H9 (cell line): ENCODE measurements around the gene USP3. TPM values are rescaled to one million over a fixed set of nuclear protein-coding genes. Genes with fewer than 3 reads are reported as not detected.

Source experiments
- DNase-seq: peaks from one replicate; pipeline ENCODE4 v3.0.0-alpha.2; 2017
- H2AFZ ChIP-seq: one replicate; pipeline ENCODE4 v1.6.1; 2013; ENCODE audit warnings: mild to moderate bottlenecking, low read length, control low read depth, moderate library complexity
- H2AK5ac ChIP-seq: 2 replicates; pipeline ENCODE4 v1.6.1; 2013; ENCODE audit warnings: low read length, control low read depth, mixed read lengths; ENCODE audit not compliant: insufficient read length
- H2BK120ac ChIP-seq: one replicate; pipeline ENCODE4 v1.6.1; 2013; ENCODE audit warnings: low read depth, mild to moderate bottlenecking, low read length, control low read depth, inconsistent platforms; ENCODE audit not compliant: poor library complexity, severe bottlenecking
- H2BK12ac ChIP-seq: 2 replicates; pipeline ENCODE4 v1.6.1; 2013; ENCODE audit warnings: low read length, control low read depth, mixed read lengths, low read depth; ENCODE audit not compliant: insufficient read length
- H2BK15ac ChIP-seq: 2 replicates; pipeline ENCODE4 v1.6.1; 2013; ENCODE audit warnings: low read depth, low read length, control low read depth
- H2BK20ac ChIP-seq: one replicate; pipeline ENCODE4 v1.6.1; 2013; ENCODE audit warnings: low read depth, mild to moderate bottlenecking, low read length, control low read depth, inconsistent platforms; ENCODE audit not compliant: poor library complexity, severe bottlenecking
- H2BK5ac ChIP-seq: 2 replicates; pipeline ENCODE4 v1.6.1; 2013; ENCODE audit warnings: low read length, control low read depth, mixed read lengths; ENCODE audit not compliant: insufficient read length
- H3K14ac ChIP-seq: 2 replicates; pipeline ENCODE4 v1.6.1; 2013; ENCODE audit warnings: low read length, control low read depth; ENCODE audit not compliant: insufficient read depth
- H3K18ac ChIP-seq: 2 replicates; pipeline ENCODE4 v1.6.1; 2013; ENCODE audit warnings: low read depth, mild to moderate bottlenecking, mixed read lengths, low read length, control low read depth; ENCODE audit not compliant: insufficient read length
- H3K23ac ChIP-seq: 2 replicates; pipeline ENCODE4 v1.6.1; 2013; ENCODE audit warnings: low read length, control low read depth, mixed read lengths, low read depth; ENCODE audit not compliant: insufficient read length
- H3K23me2 ChIP-seq: 2 replicates; pipeline ENCODE4 v1.6.1; 2013; ENCODE audit warnings: low read depth, mild to moderate bottlenecking, mixed read lengths, low read length, control low read depth; ENCODE audit not compliant: insufficient read length, poor library complexity, severe bottlenecking
- H3K27ac ChIP-seq: 2 replicates; pipeline ENCODE4 v1.5.1; 2013; ENCODE audit warnings: low read length, control low read depth, mixed read lengths, low read depth; ENCODE audit not compliant: insufficient read length
- H3K27me3 ChIP-seq: 2 replicates; pipeline ENCODE4 v1.6.1; 2013; ENCODE audit warnings: low read length, control low read depth, inconsistent platforms; ENCODE audit not compliant: insufficient read depth
- H3K4ac ChIP-seq: 2 replicates; pipeline ENCODE4 v1.6.1; 2013; ENCODE audit warnings: low read depth, mild to moderate bottlenecking, control low read depth, inconsistent platforms, low read length, moderate library complexity
- H3K4me1 ChIP-seq: 2 replicates; pipeline ENCODE4 v1.6.1; 2013; ENCODE audit warnings: low read length, control low read depth, inconsistent platforms; ENCODE audit not compliant: insufficient read depth
- H3K4me2 ChIP-seq: 2 replicates; pipeline ENCODE4 v1.6.1; 2013; ENCODE audit warnings: low read length, control low read depth, mixed read lengths; ENCODE audit not compliant: insufficient read length, insufficient read depth
- H3K56ac ChIP-seq: 2 replicates; pipeline ENCODE4 v1.6.1; 2013; ENCODE audit warnings: low read depth, mild to moderate bottlenecking, mixed read lengths, low read length, control low read depth; ENCODE audit not compliant: insufficient read length
- H3K79me1 ChIP-seq: 2 replicates; pipeline ENCODE4 v1.6.1; 2013; ENCODE audit warnings: low read depth, mild to moderate bottlenecking, moderate library complexity, low read length, control low read depth, inconsistent platforms; ENCODE audit not compliant: insufficient read depth, poor library complexity, severe bottlenecking
- H3K79me2 ChIP-seq: 2 replicates; pipeline ENCODE4 v1.6.1; 2013; ENCODE audit warnings: low read length, control low read depth, inconsistent platforms; ENCODE audit not compliant: insufficient read depth
- H3K9ac ChIP-seq: 2 replicates; pipeline ENCODE4 v1.6.1; 2013; ENCODE audit warnings: low read length, control low read depth, mixed read lengths; ENCODE audit not compliant: insufficient read length; ENCODE audit errors: extremely low read depth
- H3K9me3 ChIP-seq: one replicate; pipeline ENCODE4 v1.6.1; 2013; ENCODE audit warnings: low read depth, low read length, inconsistent platforms; ENCODE audit not compliant: control insufficient read depth
- H3T11ph ChIP-seq: one replicate; pipeline ENCODE4 v1.6.1; 2013; ENCODE audit warnings: mild to moderate bottlenecking, low read length, control low read depth, inconsistent platforms
- H4K20me1 ChIP-seq: one replicate; pipeline ENCODE4 v1.6.1; 2013; ENCODE audit not compliant: control insufficient read depth, insufficient read length, insufficient read depth
- H4K5ac ChIP-seq: 2 replicates; pipeline ENCODE4 v1.6.1; 2013; ENCODE audit warnings: low read depth, mild to moderate bottlenecking, mixed read lengths, low read length, control low read depth; ENCODE audit not compliant: insufficient read length
- H4K8ac ChIP-seq: replicated peaks from 2 replicates; pipeline ENCODE4 v1.6.1; 2013; ENCODE audit warnings: low read length, control low read depth, mixed read lengths, low read depth; ENCODE audit not compliant: insufficient read length
- H4K91ac ChIP-seq: 2 replicates; pipeline ENCODE4 v1.6.1; 2013; ENCODE audit warnings: low read depth, mild to moderate bottlenecking, moderate library complexity, mixed read lengths, low read length, control low read depth; ENCODE audit not compliant: insufficient read length
- H3K27ac Mint-ChIP-seq, 3 experiments: 2 replicates in 2 of 3; 3 replicates in 1 of 3; pipeline ENCODE4 v1.8.0; 2020 to 2021; ENCODE audit warnings: mixed read lengths in 3 of 3, mild to moderate bottlenecking in 1 of 3, moderate library complexity in 1 of 3
- H3K27me3 Mint-ChIP-seq: 2 replicates; pipeline ENCODE4 v1.8.0; 2021; ENCODE audit warnings: low read depth, mild to moderate bottlenecking, moderate library complexity, mixed read lengths
- H3K36me3 Mint-ChIP-seq, 3 experiments: 2 replicates in 2 of 3; 3 replicates in 1 of 3; pipeline ENCODE4 v1.8.0; 2020 to 2021; ENCODE audit warnings: low read depth in 3 of 3, mixed read lengths in 3 of 3; ENCODE audit not compliant: insufficient read depth in 1 of 3
- H3K4me1 Mint-ChIP-seq, 2 experiments: 2 replicates each; pipeline ENCODE4 v1.8.0; 2020; ENCODE audit warnings: mixed read lengths in 2 of 2
- H3K4me3 Mint-ChIP-seq, 2 experiments: 2 replicates in 1 of 2; 3 replicates in 1 of 2; pipeline ENCODE4 v1.8.0; 2020 to 2021; ENCODE audit warnings: mild to moderate bottlenecking in 2 of 2, mixed read lengths in 2 of 2, moderate library complexity in 1 of 2
- H3K9me3 Mint-ChIP-seq, 2 experiments: 2 replicates in 1 of 2; 3 replicates in 1 of 2; pipeline ENCODE4 v1.8.0; 2020; ENCODE audit warnings: mild to moderate bottlenecking in 2 of 2, mixed read lengths in 2 of 2, moderate library complexity in 1 of 2
- CTCF ChIP-seq: fragments of 200-600 bp; sonication (generic); conservative IDR thresholded peaks from 3 replicates; pipeline ENCODE4 v1.8.0; 2021; ENCODE audit warnings: antibody characterized with exemption, mild to moderate bottlenecking
- WGBS: extraction: QIAGEN DNeasy Blood & Tissue Kit; methylation state at CpG from one replicate; pipeline ENCODE4 v1.1.7; 2013; ENCODE audit warnings: missing lambda C conversion rate, low lambda C conversion rate, mixed read lengths; ENCODE audit not compliant: insufficient read length; ENCODE audit errors: extremely low coverage; 5-methylcytosine and 5-hydroxymethylcytosine counted together
- total RNA-seq: library from RNA; stranded (reverse); gene quantifications from 2 replicates; pipeline ENCODE4 v1.2.1, GENCODE V29; 2021

Gene USP3
- total RNA-seq, 1 experiment from 2014 or later = 14.2 TPM

- no peak overlapping the region for H4K91ac ChIP-seq
- Mint-ChIP-seq H3K27ac (peak overlapping the region in 1 of 3 experiments; percentile 89; a peak in 1 of 7 replicates), H3K27me3 (peaks cover 3% of the 10 kb centered on the region), H3K36me3 (peaks cover 8 to 20% (median 13%) of the 10 kb centered on the region in 3 experiments; a peak in 6 of 7 replicates), H3K4me1 (peaks cover 13 to 23% of the 10 kb centered on the region in 2 experiments), H3K4me3 (no peak overlapping the region), H3K9me3 (no peaks in the 10 kb centered on the region)
- H3T11ph ChIP-seq = no peak overlapping the region
- no peak overlapping the region for H2BK20ac ChIP-seq
- H3K27ac ChIP-seq = no peak overlapping the region
- H3K9ac ChIP-seq = no peak overlapping the region
- TF ChIP-seq CTCF = no peak
- no peaks in the 10 kb centered on the region for H3K9me3 ChIP-seq
- H3K4me2 ChIP-seq = no peak overlapping the region
- no peak overlapping the region for H2BK15ac ChIP-seq
- no peak overlapping the region for H3K56ac ChIP-seq
- no peaks in the 10 kb centered on the region; the same call in 1 of the 2 replicates for H3K4me1 ChIP-seq
- no peak overlapping the region for H3K23ac ChIP-seq
- WGBS = no CpG with 5 or more reads among the region's 9 CpGs
- H4K20me1 ChIP-seq = no peaks in the 10 kb centered on the region
- no peak overlapping the region for H2AK5ac ChIP-seq
- H3K79me1 ChIP-seq = no peaks in the 10 kb centered on the region
- no peak for DNase-seq
- no peak overlapping the region for H4K8ac ChIP-seq
- no peak overlapping the region for H2BK120ac ChIP-seq
- H2BK12ac ChIP-seq = no peak overlapping the region
- no peak overlapping the region for H2AFZ ChIP-seq
- H4K5ac ChIP-seq = no peak overlapping the region
- H3K79me2 ChIP-seq = no peaks in the 10 kb centered on the region
- no peak overlapping the region for H3K4ac ChIP-seq
- H3K23me2 ChIP-seq = no peaks in the 10 kb centered on the region
- no peak overlapping the region for H3K18ac ChIP-seq
- no peak overlapping the region for H3K14ac ChIP-seq
- no peak overlapping the region for H2BK5ac ChIP-seq
- no peaks in the 10 kb centered on the region for H3K27me3 ChIP-seq
Measured at GRCh38 chr15:63593705-63594671, 89.6 kb downstream of the USP3 start.
